K562 (cell line): ENCODE measurements around the gene ANK3. TPM values are rescaled to one million over a fixed set of nuclear protein-coding genes. Genes with fewer than 3 reads are reported as not detected.

Source experiments
- ATAC-seq: fragments of 200-7000 bp; cut with Tn5 transposase; 3 replicates; pipeline ENCODE4 v1.9.1; 2020; ENCODE audit warnings: moderate library complexity
- BruUV-seq: library from RNA; stranded (reverse); fragments of 400-500 nt; replicated peaks from 2 replicates; lab custom pipeline; 2021; lab: Mats Ljungman, UMichigan
- CTCF ChIA-PET: fragments of 300-600 bp; formaldehyde crosslinking; extraction: SDS; loops from one replicate; lab custom pipeline; 2021; ENCODE audit warnings: low intra/inter-chr PET ratio; lab: Yijun Ruan, JAX
- POLR2A ChIA-PET: fragments of 300-600, 350-650 bp; sonication (Branson Sonifier 250); formaldehyde crosslinking; extraction: SDS; loops from one replicate; lab custom pipeline; 2021; ENCODE audit warnings: antibody characterized with exemption, inconsistent platforms; lab: Yijun Ruan, JAX
- DNase-seq, 4 experiments: peaks; one replicate each; pipeline versions ENCODE4 v3.0.0 to v3.0.0-alpha.2; 2011 to 2018; ENCODE audit warnings: low spot score in 3 of 4, mixed read lengths in 3 of 4; ENCODE audit errors: extremely low read depth in 1 of 4
- FAIRE-seq: peaks from 2 replicates; lab custom pipeline; 2011; peaks lifted over from hg19 to GRCh38; lab: Jason Lieb, UNC
- H2AFZ ChIP-seq: 2 replicates; pipeline ENCODE4 v1.6.0; 2011; ENCODE audit warnings: low read depth, low read length, control low read depth, inconsistent platforms
- H3K27ac ChIP-seq: fragments of 200-600 bp; 3 replicates; pipeline ENCODE4 v1.8.0; 2011; ENCODE audit warnings: low read depth, mild to moderate bottlenecking, control low read depth, inconsistent platforms, low read length, moderate library complexity, mixed read lengths; ENCODE audit errors: extremely low read depth
- H3K27me3 ChIP-seq, 2 experiments: fragments of 300-600 bp in 1 of 2; 2 replicates in 1 of 2; 3 replicates in 1 of 2; pipeline versions ENCODE4 v1.6.0 to v1.8.0; 2011; ENCODE audit warnings: inconsistent platforms in 2 of 2, low read length in 2 of 2, mild to moderate bottlenecking in 1 of 2, mixed read lengths in 1 of 2, moderate library complexity in 1 of 2; ENCODE audit not compliant: control insufficient read depth in 2 of 2, insufficient read depth in 2 of 2
- H3K36me3 ChIP-seq: fragments of 300-600 bp; 3 replicates; pipeline ENCODE4 v1.8.0; 2011; ENCODE audit warnings: mild to moderate bottlenecking, low read length, inconsistent platforms; ENCODE audit not compliant: control insufficient read depth, insufficient read depth
- H3K4me1 ChIP-seq, 2 experiments: fragments of 200-600 bp in 1 of 2; replicated peaks in 1 of 2; 2 replicates in 1 of 2; 3 replicates in 1 of 2; pipeline versions ENCODE4 v1.5.1 to v1.8.0; 2011; ENCODE audit warnings: inconsistent platforms in 2 of 2, low read length in 2 of 2, mild to moderate bottlenecking in 1 of 2, mixed read lengths in 1 of 2, moderate library complexity in 1 of 2; ENCODE audit not compliant: control insufficient read depth in 2 of 2, insufficient read depth in 2 of 2
- H3K4me2 ChIP-seq: 2 replicates; pipeline ENCODE4 v1.6.1; 2011; ENCODE audit warnings: low read length, control low read depth, inconsistent platforms, mixed read lengths; ENCODE audit not compliant: insufficient read depth
- H3K4me3 ChIP-seq: fragments of 200-600 bp; sonication (generic), shearing (Covaris generic); 2 replicates; pipeline ENCODE4 v1.5.1; 2016; ENCODE audit warnings: control low read depth, inconsistent platforms
- H3K79me2 ChIP-seq: fragments of 200-600 bp; 3 replicates; pipeline ENCODE4 v1.8.0; 2011; ENCODE audit warnings: low read length, inconsistent platforms; ENCODE audit not compliant: control insufficient read depth, insufficient read depth
- H3K9ac ChIP-seq, 2 experiments: 2 replicates each; pipeline versions ENCODE4 v1.6.0 to v1.6.1; 2011; ENCODE audit warnings: low read depth in 2 of 2, low read length in 2 of 2, control low read depth in 1 of 2, inconsistent platforms in 1 of 2, mild to moderate bottlenecking in 1 of 2, mixed read lengths in 1 of 2; ENCODE audit not compliant: insufficient read depth in 1 of 2
- H3K9me1 ChIP-seq: one replicate; pipeline ENCODE4 v1.6.0; 2011; ENCODE audit warnings: inconsistent platforms, mild to moderate bottlenecking, low read length, moderate library complexity; ENCODE audit not compliant: control insufficient read depth, insufficient read depth
- H3K9me3 ChIP-seq: replicated peaks from 2 replicates; pipeline ENCODE4 v1.5.1; 2011; ENCODE audit warnings: low read depth, low read length, inconsistent platforms; ENCODE audit not compliant: control insufficient read depth, insufficient read depth
- H4K20me1 ChIP-seq: replicated peaks from 2 replicates; pipeline ENCODE4 v1.6.1; 2011; ENCODE audit warnings: low read length, inconsistent platforms, mixed read lengths; ENCODE audit not compliant: control insufficient read depth, insufficient read depth
- C11orf30 ChIP-seq: fragments of 450-650 bp; IDR thresholded peaks from 2 replicates; pipeline ENCODE4 v1.6.1; 2016; ENCODE audit warnings: low read depth, mild to moderate bottlenecking
- CAMTA2 ChIP-seq: fragments of 250-450 bp; sonication (Bioruptor Pico); conservative IDR thresholded peaks from 2 replicates; pipeline ENCODE4 v1.5.1; 2022
- CREB1 ChIP-seq, 2 experiments: sonication (generic) in 1 of 2; formaldehyde crosslinking in 1 of 2; IDR thresholded peaks; 2 replicates each; pipeline versions ENCODE4 v1.6.1 to v1.8.0; 2012 to 2022; ENCODE audit warnings: inconsistent platforms in 1 of 2, mild to moderate bottlenecking in 1 of 2, missing genetic modification reagents in 1 of 2, moderate library complexity in 1 of 2
- MEF2A ChIP-seq: IDR thresholded peaks from 2 replicates; pipeline ENCODE4 v1.6.1; 2011; ENCODE audit warnings: low read depth, mild to moderate bottlenecking, low read length, moderate library complexity; ENCODE audit not compliant: control insufficient read depth
- MTA3 ChIP-seq: fragments of 450-650 bp; formaldehyde crosslinking; IDR thresholded peaks from 2 replicates; pipeline ENCODE4 v1.6.1; 2017; ENCODE audit warnings: mild to moderate bottlenecking, borderline replicate concordance
- NR1H2 ChIP-seq: sonication (generic); formaldehyde crosslinking; IDR thresholded peaks from 2 replicates; pipeline ENCODE4 v1.4.0; 2020; ENCODE audit warnings: mild to moderate bottlenecking, missing genetic modification reagents
- NUFIP1 ChIP-seq: fragments of 450-650 bp; IDR thresholded peaks from 2 replicates; pipeline ENCODE4 v1.6.1; 2018; ENCODE audit not compliant: partially characterized antibody
- RB1 ChIP-seq: fragments of 450-650 bp; IDR thresholded peaks from 2 replicates; pipeline ENCODE4 v1.6.1; 2017; ENCODE audit warnings: low read depth, mild to moderate bottlenecking
- RUNX1 ChIP-seq: sonication (generic); IDR thresholded peaks from 2 replicates; pipeline ENCODE4 v1.6.1; 2016; ENCODE audit warnings: antibody characterized with exemption, low read depth
- SRSF1 ChIP-seq: fragments of 200-400 bp; formaldehyde crosslinking; IDR thresholded peaks from 2 replicates; pipeline ENCODE4 v1.6.1; 2017; ENCODE audit warnings: mild to moderate bottlenecking, low read depth, low read length, moderate library complexity
- ZKSCAN3 ChIP-seq: fragments of 250-450 bp; sonication (Bioruptor Pico); IDR thresholded peaks from 2 replicates; pipeline ENCODE4 v1.4.0; 2020
- ZKSCAN8 ChIP-seq: fragments of 200-800 bp; sonication (Bioruptor generic); IDR thresholded peaks from 2 replicates; pipeline ENCODE4 v1.6.1; 2016; ENCODE audit warnings: missing genetic modification characterization, missing compliant biosample characterization
- WGBS: fragments of 100-300 bp; shearing (Covaris generic); methylation state at CpG from one replicate; pipeline ENCODE4 v1.1.6; 2016; ENCODE audit warnings: low coverage, mixed read lengths; ENCODE audit not compliant: insufficient coverage; ENCODE audit errors: missing lambda C conversion rate; 5-methylcytosine and 5-hydroxymethylcytosine counted together
- in situ Hi-C: fragments of 300-500 bp; cut with MboI; formaldehyde crosslinking; loops from 4 replicates; pipeline ENCODE4 v1.15.0; 2018; ENCODE audit warnings: inconsistent platforms, mixed read lengths
- intact Hi-C: fragments of 100-400 bp; cut with micrococcal nuclease; formaldehyde crosslinking; loops from 2 replicates; pipeline ENCODE4 v1.14.2; 2022
- polyA plus RNA-seq, 8 experiments: library from polyadenylated mRNA; depleted of rRNA in 4 of 8; stranded (reverse) in 5 of 8; unstranded in 3 of 8; fragments of >200 nt; fragmentation: Nextera tagmentation in 2 of 8; fragmentation: Illumina TruSeq in 1 of 8; extraction: Ambion mirVana in 2 of 8; extraction: Trizol in 1 of 8; gene quantifications; 2 replicates each; pipeline versions ENCODE4 v1.2.1 to v1.2.3, GENCODE V29; 2011 to 2014; ENCODE audit warnings: inconsistent platforms in 1 of 8, missing spikeins in 1 of 8
- total RNA-seq, 7 experiments: library from RNA; depleted of rRNA in 6 of 7; stranded (reverse); fragments of >200 nt in 6 of 7; fragmentation: Illumina TruSeq in 2 of 7; extraction: Trizol in 2 of 7; gene quantifications; 2 replicates each; pipeline versions ENCODE4 v1.2.1 to v1.2.3, GENCODE V29; 2011 to 2021; ENCODE audit warnings: low replicate concordance in 1 of 7
- TF ChIP-seq, protein P1 (sequence below): IDR thresholded peaks from 2 replicates; pipeline ENCODE4 v1.6.1; 2011; ENCODE audit warnings: borderline replicate concordance, low read depth, mild to moderate bottlenecking, moderate library complexity, low read length; ENCODE audit not compliant: insufficient read depth, poor library complexity, severe bottlenecking
- TF ChIP-seq, protein P2 (sequence below): fragments of 250-450 bp; sonication (Bioruptor Pico); IDR thresholded peaks from 2 replicates; pipeline ENCODE4 v1.4.0; 2020; ENCODE audit warnings: mild to moderate bottlenecking, moderate library complexity
- TF ChIP-seq, protein P3 (sequence below): IDR thresholded peaks from 2 replicates; pipeline ENCODE4 v1.6.1; 2016; ENCODE audit warnings: missing genetic modification characterization, missing compliant biosample characterization

Gene ANK3
- total and polyA plus RNA-seq, 9 of the 15 experiments (the other 6 are each of a cell fraction or from before 2014, with no cell fraction given) = 10.0 to 32.3 (median 17.9) TPM

- TF ChIP-seq RUNX1 = no peak
- TF ChIP-seq, protein P1, sequence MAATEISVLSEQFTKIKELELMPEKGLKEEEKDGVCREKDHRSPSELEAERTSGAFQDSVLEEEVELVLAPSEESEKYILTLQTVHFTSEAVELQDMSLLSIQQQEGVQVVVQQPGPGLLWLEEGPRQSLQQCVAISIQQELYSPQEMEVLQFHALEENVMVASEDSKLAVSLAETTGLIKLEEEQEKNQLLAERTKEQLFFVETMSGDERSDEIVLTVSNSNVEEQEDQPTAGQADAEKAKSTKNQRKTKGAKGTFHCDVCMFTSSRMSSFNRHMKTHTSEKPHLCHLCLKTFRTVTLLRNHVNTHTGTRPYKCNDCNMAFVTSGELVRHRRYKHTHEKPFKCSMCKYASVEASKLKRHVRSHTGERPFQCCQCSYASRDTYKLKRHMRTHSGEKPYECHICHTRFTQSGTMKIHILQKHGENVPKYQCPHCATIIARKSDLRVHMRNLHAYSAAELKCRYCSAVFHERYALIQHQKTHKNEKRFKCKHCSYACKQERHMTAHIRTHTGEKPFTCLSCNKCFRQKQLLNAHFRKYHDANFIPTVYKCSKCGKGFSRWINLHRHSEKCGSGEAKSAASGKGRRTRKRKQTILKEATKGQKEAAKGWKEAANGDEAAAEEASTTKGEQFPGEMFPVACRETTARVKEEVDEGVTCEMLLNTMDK = no peak
- TF ChIP-seq SRSF1 = no peak
- no peak for TF ChIP-seq ZKSCAN3 (CRISPR knock-in tag)
- no peak for TF ChIP-seq NUFIP1
- no peak for TF ChIP-seq MTA3
Observed at GRCh38 chr10:60182691-60183090, 207.0 kb downstream of the ANK3 start (continued).

DNA sequence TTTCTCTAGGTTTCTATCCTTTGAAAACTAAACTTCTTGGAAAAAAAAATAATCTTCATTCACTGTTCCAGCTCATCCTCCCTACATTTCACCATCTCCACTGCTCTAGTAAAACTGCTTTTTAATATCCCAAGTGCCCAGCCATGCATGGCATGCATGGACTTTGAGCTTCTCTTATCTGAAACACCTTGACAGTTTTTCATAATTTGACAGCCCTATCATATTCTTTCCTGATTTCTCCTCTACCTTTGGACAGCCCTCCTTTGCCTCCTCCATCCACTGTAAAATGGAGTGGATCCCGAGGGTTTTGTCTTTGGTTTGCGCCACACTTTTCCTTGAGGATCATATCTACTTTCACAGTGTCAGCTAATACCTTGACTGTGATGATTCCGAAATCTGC is 212.8 kb downstream of the ANK3 start:
- no TSS peak for BruUV-seq
- ATAC-seq = no peak
- intact Hi-C loops = no loop called here
- no peak for TF ChIP-seq C11orf30
- no peak for TF ChIP-seq RUNX1
- TF ChIP-seq, protein P2, sequence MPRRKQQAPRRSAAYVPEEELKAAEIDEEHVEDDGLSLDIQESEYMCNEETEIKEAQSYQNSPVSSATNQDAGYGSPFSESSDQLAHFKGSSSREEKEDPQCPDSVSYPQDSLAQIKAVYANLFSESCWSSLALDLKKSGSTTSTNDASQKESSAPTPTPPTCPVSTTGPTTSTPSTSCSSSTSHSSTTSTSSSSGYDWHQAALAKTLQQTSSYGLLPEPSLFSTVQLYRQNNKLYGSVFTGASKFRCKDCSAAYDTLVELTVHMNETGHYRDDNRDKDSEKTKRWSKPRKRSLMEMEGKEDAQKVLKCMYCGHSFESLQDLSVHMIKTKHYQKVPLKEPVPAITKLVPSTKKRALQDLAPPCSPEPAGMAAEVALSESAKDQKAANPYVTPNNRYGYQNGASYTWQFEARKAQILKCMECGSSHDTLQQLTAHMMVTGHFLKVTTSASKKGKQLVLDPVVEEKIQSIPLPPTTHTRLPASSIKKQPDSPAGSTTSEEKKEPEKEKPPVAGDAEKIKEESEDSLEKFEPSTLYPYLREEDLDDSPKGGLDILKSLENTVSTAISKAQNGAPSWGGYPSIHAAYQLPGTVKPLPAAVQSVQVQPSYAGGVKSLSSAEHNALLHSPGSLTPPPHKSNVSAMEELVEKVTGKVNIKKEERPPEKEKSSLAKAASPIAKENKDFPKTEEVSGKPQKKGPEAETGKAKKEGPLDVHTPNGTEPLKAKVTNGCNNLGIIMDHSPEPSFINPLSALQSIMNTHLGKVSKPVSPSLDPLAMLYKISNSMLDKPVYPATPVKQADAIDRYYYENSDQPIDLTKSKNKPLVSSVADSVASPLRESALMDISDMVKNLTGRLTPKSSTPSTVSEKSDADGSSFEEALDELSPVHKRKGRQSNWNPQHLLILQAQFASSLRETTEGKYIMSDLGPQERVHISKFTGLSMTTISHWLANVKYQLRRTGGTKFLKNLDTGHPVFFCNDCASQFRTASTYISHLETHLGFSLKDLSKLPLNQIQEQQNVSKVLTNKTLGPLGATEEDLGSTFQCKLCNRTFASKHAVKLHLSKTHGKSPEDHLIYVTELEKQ (CRISPR knock-in tag) = no peak
- TF ChIP-seq MEF2A = no peak
- TF ChIP-seq, protein P3, sequence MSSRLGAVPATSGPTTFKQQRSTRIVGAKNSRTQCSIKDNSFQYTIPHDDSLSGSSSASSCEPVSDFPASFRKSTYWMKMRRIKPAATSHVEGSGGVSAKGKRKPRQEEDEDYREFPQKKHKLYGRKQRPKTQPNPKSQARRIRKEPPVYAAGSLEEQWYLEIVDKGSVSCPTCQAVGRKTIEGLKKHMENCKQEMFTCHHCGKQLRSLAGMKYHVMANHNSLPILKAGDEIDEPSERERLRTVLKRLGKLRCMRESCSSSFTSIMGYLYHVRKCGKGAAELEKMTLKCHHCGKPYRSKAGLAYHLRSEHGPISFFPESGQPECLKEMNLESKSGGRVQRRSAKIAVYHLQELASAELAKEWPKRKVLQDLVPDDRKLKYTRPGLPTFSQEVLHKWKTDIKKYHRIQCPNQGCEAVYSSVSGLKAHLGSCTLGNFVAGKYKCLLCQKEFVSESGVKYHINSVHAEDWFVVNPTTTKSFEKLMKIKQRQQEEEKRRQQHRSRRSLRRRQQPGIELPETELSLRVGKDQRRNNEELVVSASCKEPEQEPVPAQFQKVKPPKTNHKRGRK (tag) = no peak
- no peak for TF ChIP-seq CAMTA2 (CRISPR knock-in tag)
- no peak for TF ChIP-seq NR1H2 (CRISPR knock-in tag)
- no peak for TF ChIP-seq RB1
- no peak for TF ChIP-seq ZKSCAN8 (CRISPR knock-in tag)
- no peak for TF ChIP-seq CREB1 (IDR thresholded peaks at IDR 0.05)
- TF ChIP-seq CREB1 (CRISPR knock-in tag; IDR thresholded peaks at IDR 0.05) = no peak

More for the DNA sequence above, 212.8 kb downstream of the ANK3 start:
- Histone ChIP-seq H3K9ac (no peak overlapping the region), H3K4me3 (no peak overlapping the region), H3K9me1 (no peaks in the 10 kb centered on the region), H3K27ac (no peak overlapping the region), H3K9me3 (no peaks in the 10 kb centered on the region), H3K36me3 (no peaks in the 10 kb centered on the region), H3K79me2 (no peaks in the 10 kb centered on the region), H3K4me1 (peaks cover 3% of the 10 kb centered on the region in 2 experiments; a peak in 2 of 5 replicates), H3K27me3 (no peaks in the 10 kb centered on the region), H4K20me1 (no peaks in the 10 kb centered on the region), H3K4me2 (no peak overlapping the region), H2AFZ (no peak overlapping the region)
- FAIRE-seq (no peak), DNase-seq (no peak)
- CTCF ChIA-PET = no interaction called here
- POLR2A ChIA-PET = no interaction called here
- in situ Hi-C loops = no loop called here
- 52% methylated on average over 3 of the region's 3 CpGs for WGBS
